MM.1S (cell line): ENCODE measurements around the gene NIPBL.

Experiments
- DNase-seq: peaks from one replicate; pipeline ENCODE4 v3.0.0-alpha.2; 2015
- H2AFZ ChIP-seq: fragments of 300-600 bp; sonication (generic); 2 replicates; pipeline ENCODE4 v1.6.0; 2016; ENCODE audit warnings: antibody characterized with exemption, low read length
- H3F3A ChIP-seq: fragments of 300-600 bp; sonication (generic); 2 replicates; pipeline ENCODE4 v1.6.1; 2016; ENCODE audit warnings: mild to moderate bottlenecking, antibody characterized with exemption, low read length, moderate library complexity, mixed read lengths; ENCODE audit not compliant: insufficient read depth
- H3K27ac ChIP-seq: fragments of 300-600 bp; sonication (generic); 2 replicates; pipeline ENCODE4 v1.5.1; 2016; ENCODE audit warnings: mild to moderate bottlenecking, low read length
- H3K27me3 ChIP-seq: fragments of 300-600 bp; sonication (generic); replicated peaks from 2 replicates; pipeline ENCODE4 v1.6.0; 2016; ENCODE audit warnings: low read length; ENCODE audit not compliant: insufficient read depth
- H3K36me3 ChIP-seq: fragments of 300-600 bp; sonication (generic); replicated peaks from 2 replicates; pipeline ENCODE4 v1.6.1; 2016; ENCODE audit warnings: mild to moderate bottlenecking, low read length, mixed read lengths; ENCODE audit not compliant: insufficient read depth
- H3K4me1 ChIP-seq: fragments of 300-600 bp; sonication (generic); 2 replicates; pipeline ENCODE4 v1.6.1; 2016; ENCODE audit warnings: low read length, mixed read lengths
- H3K4me2 ChIP-seq: fragments of 300-600 bp; sonication (generic); 2 replicates; pipeline ENCODE4 v1.6.0; 2016; ENCODE audit warnings: low read depth, low read length
- H3K4me3 ChIP-seq: fragments of 300-600 bp; sonication (generic); 2 replicates; pipeline ENCODE4 v1.5.1; 2016; ENCODE audit warnings: low read length, mixed read lengths
- H3K79me2 ChIP-seq: fragments of 300-600 bp; sonication (generic); 2 replicates; pipeline ENCODE4 v1.6.1; 2016; ENCODE audit warnings: mixed run types, low read length, mixed read lengths
- H3K9ac ChIP-seq: fragments of 300-600 bp; sonication (generic); 2 replicates; pipeline ENCODE4 v1.6.1; 2016; ENCODE audit warnings: low read length, mixed read lengths
- H3K9me2 ChIP-seq: fragments of 300-600 bp; sonication (generic); replicated peaks from 2 replicates; pipeline ENCODE4 v1.6.1; 2016; ENCODE audit warnings: mild to moderate bottlenecking, low read length, mixed read lengths; ENCODE audit not compliant: insufficient read depth
- H3K9me3 ChIP-seq: fragments of 300-600 bp; sonication (generic); replicated peaks from 2 replicates; pipeline ENCODE4 v1.6.1; 2016; ENCODE audit warnings: mild to moderate bottlenecking, low read length, mixed read lengths; ENCODE audit not compliant: insufficient read depth
- H4K20me1 ChIP-seq: fragments of 300-600 bp; sonication (generic); 2 replicates; pipeline ENCODE4 v1.6.1; 2016; ENCODE audit warnings: mild to moderate bottlenecking, low read length, moderate library complexity, mixed read lengths; ENCODE audit not compliant: insufficient read depth
- CTCF ChIP-seq: fragments of 300-600 bp; sonication (generic); IDR thresholded peaks from 2 replicates; pipeline ENCODE4 v1.5.1; 2016; ENCODE audit warnings: antibody characterized with exemption, low read length, mixed read lengths
- EZH2 ChIP-seq: fragments of 300-600 bp; sonication (generic); optimal IDR thresholded peaks from 2 replicates; pipeline ENCODE3; 2017; ENCODE audit warnings: low read depth, mild to moderate bottlenecking, antibody characterized with exemption, low read length, mixed read lengths
- EZH2phosphoT487 ChIP-seq: fragments of 300-600 bp; sonication (generic); IDR thresholded peaks from 2 replicates; pipeline ENCODE4 v1.6.1; 2018; ENCODE audit warnings: antibody characterized with exemption, low read length

NIPBL gene

DNA sequence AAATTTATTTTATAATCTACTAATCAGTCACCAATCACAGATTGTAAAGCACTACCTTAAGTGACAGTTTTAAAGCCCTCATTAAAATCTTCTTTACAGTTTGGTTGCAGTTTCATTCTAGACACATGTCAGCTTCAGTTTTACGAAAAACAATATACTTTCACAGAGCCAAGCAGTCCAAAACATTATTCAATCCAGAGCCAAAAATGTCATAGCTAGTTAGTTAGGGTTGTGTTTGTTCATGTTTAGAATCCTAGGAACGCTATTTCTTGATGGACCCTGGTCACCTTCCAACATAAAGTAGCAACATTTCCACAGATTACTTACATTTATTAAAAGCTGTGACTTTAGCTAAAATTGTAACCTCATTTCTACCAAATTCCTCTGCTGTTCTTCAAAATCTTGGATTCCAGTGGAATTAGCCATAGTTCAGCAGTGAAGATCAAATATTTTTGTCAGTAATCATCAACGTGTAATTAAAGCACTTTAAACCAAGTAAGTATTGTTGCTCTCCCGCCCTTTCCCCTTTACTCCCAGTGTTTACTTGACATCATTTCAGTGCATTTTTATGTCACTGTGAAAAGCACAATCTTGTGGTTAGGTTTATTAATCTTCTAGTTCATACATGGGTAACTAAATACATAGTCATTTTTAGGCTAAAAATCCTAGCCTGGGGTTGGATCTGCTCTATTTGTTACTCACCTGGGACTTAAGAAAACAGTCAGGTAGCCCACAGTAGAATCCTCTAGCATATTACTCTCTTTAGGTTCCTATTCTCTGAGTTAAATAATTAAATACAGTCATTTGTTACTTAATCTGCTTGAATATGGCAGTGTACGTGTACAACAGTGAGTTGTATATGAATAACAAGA, 74.3 kb downstream of the NIPBL start:
- Histone ChIP-seq H3K9me2 (no peaks in the 10 kb centered on the region), H3K36me3 (no peaks in the 10 kb centered on the region), H3K4me1 (peaks cover 18% of the 10 kb centered on the region; the same call in 1 of the 2 replicates), H3K27ac (no peak overlapping the region), H3K4me2 (peak overlapping the region; percentile 6; the same call in 1 of the 2 replicates), H3K4me3 (no peak overlapping the region), H3K27me3 (no peaks in the 10 kb centered on the region), H2AFZ (no peak overlapping the region), H3K9ac (no peak overlapping the region), H3F3A (no peaks in the 10 kb centered on the region), H3K79me2 (peaks cover 90% of the 10 kb centered on the region), H3K9me3 (no peaks in the 10 kb centered on the region), H4K20me1 (peaks cover 15% of the 10 kb centered on the region; the same call in 1 of the 2 replicates)
- TF ChIP-seq CTCF (no peak), EZH2phosphoT487 (no peak), EZH2 (no peak)
- no peak for DNase-seq

DNA sequence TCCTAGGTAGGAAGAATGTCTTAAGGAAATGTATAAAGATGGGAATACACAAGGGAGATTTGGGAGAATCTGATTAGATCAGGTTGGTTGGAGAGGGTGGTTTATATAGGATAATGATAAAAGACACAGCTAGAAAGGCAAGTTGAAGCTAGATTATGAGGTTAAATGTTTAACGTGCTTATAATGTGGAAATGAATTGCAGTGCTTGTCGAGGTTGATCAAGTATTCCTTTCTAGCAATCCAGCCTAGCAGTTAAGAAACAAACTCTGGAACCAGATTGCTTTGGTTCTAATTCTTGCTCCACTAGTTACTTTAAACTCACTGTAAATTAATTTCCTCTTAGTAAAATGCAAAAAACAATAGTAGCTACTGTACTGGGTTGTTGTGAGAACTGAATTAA, 76.5 kb downstream of the NIPBL start:
- Histone ChIP-seq H2AFZ (no peak overlapping the region), H3K36me3 (no peaks in the 10 kb centered on the region), H3K4me1 (peaks cover 18% of the 10 kb centered on the region; the same call in 1 of the 2 replicates), H4K20me1 (peaks cover 10% of the 10 kb centered on the region; the same call in 1 of the 2 replicates), H3K4me3 (no peak overlapping the region), H3K27me3 (no peaks in the 10 kb centered on the region), H3K4me2 (no peak overlapping the region), H3K9ac (no peak overlapping the region), H3K9me2 (no peaks in the 10 kb centered on the region), H3K9me3 (no peaks in the 10 kb centered on the region), H3K79me2 (peaks cover 69% of the 10 kb centered on the region), H3F3A (no peaks in the 10 kb centered on the region), H3K27ac (no peak overlapping the region)
- DNase-seq: no peak
- TF ChIP-seq CTCF: no peak
- TF ChIP-seq EZH2phosphoT487: no peak
- TF ChIP-seq EZH2: no peak

- Histone ChIP-seq H3K9ac (no peak overlapping the region), H3K27ac (no peak overlapping the region), H3K9me2 (no peaks in the 10 kb centered on the region), H3K4me2 (no peak overlapping the region), H3F3A (no peaks in the 10 kb centered on the region), H3K27me3 (no peaks in the 10 kb centered on the region), H3K9me3 (no peaks in the 10 kb centered on the region), H4K20me1 (no peaks in the 10 kb centered on the region), H3K36me3 (peaks cover 7% of the 10 kb centered on the region), H2AFZ (no peak overlapping the region), H3K79me2 (peaks cover 25% of the 10 kb centered on the region), H3K4me1 (0 out of 2 replicates have a peak, but pooled peaks cover 6% of the 10 kb centered on the region), H3K4me3 (no peak overlapping the region)
- DNase-seq: no peak
- no peak for TF ChIP-seq EZH2
- no peak for TF ChIP-seq CTCF
- no peak for TF ChIP-seq EZH2phosphoT487
These were observed 81.5 kb downstream of the NIPBL start for GRCh38 chr5:36957953-36958537.
